Muscle layer of duodenum (tissue), 2 donors: ENCODE measurements around the gene RMND1.

Experiments
- H3K27ac ChIP-seq: one replicate; pipeline ENCODE4 v1.7.0; 2013; ENCODE audit warnings: mild to moderate bottlenecking, low read length
- H3K27me3 ChIP-seq: one replicate; pipeline ENCODE4 v1.7.0; 2013; ENCODE audit warnings: low read depth, mild to moderate bottlenecking, control low read depth, low read length
- H3K36me3 ChIP-seq, 2 donors: one replicate each; pipeline ENCODE4 v1.7.0; 2013; ENCODE audit warnings: low read length in 2 of 2, control low read depth in 1 of 2, mild to moderate bottlenecking in 1 of 2; ENCODE audit not compliant: insufficient read depth in 2 of 2, control insufficient read depth in 1 of 2
- H3K4me1 ChIP-seq, 2 donors: one replicate each; pipeline ENCODE4 v1.7.0; 2013; ENCODE audit warnings: low read length in 2 of 2, mild to moderate bottlenecking in 2 of 2, control low read depth in 1 of 2, moderate library complexity in 1 of 2; ENCODE audit not compliant: insufficient read depth in 2 of 2, control insufficient read depth in 1 of 2
- H3K4me3 ChIP-seq, 2 donors: one replicate each; pipeline ENCODE4 v1.7.0; 2013; ENCODE audit warnings: low read length in 2 of 2, low read depth in 1 of 2, mild to moderate bottlenecking in 1 of 2
- H3K9me3 ChIP-seq, 2 donors: one replicate each; pipeline ENCODE4 v1.7.0; 2013; ENCODE audit warnings: low read length in 2 of 2, control low read depth in 1 of 2, mild to moderate bottlenecking in 1 of 2; ENCODE audit not compliant: control insufficient read depth in 1 of 2
- donor health status: healthy.

RMND1 gene

DNA sequence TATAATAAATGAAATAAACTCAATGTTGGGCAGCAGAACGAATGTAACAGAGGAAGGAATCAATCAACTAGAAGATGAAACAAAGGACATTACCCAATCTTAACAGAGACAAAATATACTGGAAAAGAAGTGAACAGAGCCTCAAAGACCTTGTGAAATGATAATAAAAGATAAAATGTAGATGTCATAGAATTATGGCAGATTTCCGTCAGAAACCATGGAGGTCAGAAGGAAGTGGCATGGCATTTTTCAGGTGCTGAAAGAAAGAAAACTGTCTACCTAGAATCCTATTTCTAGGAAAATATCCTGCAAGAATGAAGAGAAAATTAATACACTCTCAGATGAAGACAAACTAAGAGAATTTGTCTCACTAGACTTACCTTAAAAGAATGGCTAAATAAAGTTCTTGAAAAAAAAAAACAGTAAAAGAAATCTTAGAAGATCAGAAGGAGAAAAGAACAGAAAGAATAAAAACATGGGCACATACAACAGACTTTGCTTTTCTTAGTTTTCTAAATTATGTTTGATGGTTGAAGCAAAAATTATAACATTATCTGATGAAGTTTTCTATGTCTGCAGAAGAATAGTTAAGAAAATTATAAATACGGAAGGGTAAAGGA, 37.2 kb downstream of the RMND1 start:
- no peaks in the 10 kb centered on the region for H3K4me1 ChIP-seq
- H3K9me3 ChIP-seq = no peaks in the 10 kb centered on the region
- no peak overlapping the region for H3K4me3 ChIP-seq
- no peaks in the 10 kb centered on the region for H3K27me3 ChIP-seq
- no peak overlapping the region for H3K27ac ChIP-seq
- H3K36me3 ChIP-seq = peaks cover 30 to 44% of the 10 kb centered on the region in 2 donors

DNA sequence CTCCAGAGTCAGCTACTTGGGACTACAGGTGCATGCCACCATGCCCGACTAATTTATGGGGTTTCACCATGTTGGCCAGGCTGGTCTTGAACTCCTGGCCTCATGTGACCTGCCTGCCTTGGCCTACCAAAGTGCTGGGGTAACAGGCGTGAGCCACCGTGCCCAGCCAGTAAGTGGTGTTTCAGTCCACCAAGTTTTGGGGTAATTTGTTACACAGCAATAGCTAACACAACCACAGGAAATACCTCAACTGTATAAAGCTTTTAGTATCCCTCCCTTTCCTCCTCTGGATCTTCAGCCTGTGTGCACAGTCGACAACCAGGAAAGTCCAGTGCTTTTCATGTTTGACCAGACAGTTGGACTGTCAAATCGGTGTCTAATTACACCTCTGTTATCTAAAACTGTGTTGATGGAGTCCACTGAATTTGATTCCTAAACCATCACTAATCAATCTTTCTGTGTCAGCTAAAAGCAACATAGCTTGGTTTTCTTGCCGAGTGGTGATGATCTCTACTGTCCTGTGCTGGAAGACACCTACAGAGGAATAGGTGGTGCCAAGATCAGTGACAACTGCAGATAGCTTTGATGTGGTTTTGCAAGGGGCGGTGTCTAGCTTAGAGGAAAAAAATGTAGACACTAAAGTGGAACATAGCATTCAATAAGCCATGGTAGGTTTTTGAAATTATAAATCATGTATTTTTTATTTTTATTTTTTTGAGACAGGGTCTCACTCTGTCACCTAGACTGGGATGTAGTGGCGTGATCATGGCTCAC, 38.4 kb downstream of the RMND1 start:
- no peak overlapping the region for H3K27ac ChIP-seq
- H3K36me3 ChIP-seq = peaks cover 30 to 42% of the 10 kb centered on the region in 2 donors
- no peaks in the 10 kb centered on the region for H3K4me1 ChIP-seq

DNA sequence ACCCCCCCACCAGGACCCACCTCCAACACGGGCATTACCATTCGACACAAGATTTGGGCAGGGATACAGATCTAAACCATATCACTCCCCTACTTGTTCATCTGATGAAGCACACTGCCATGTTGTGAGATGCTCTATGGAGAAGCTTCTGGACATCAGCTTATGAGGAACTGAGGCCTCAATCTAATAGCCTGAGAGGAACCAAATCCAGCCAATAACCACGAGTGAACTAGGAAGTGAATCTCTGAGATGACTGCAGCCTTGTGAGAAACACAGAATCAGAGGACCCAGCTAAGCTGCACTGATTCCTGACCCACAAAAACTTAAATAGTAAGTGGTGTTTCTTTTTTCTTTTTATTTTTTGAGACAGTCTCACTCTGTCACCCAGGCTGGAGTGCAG, 39.0 kb downstream of the RMND1 start:
- Histone ChIP-seq H3K4me1 (no peaks in the 10 kb centered on the region), H3K36me3 (peaks cover 30 to 42% of the 10 kb centered on the region in 2 donors), H3K4me3 (no peak overlapping the region), H3K9me3 (no peaks in the 10 kb centered on the region), H3K27ac (no peak overlapping the region), H3K27me3 (no peaks in the 10 kb centered on the region)

More for the DNA sequence above, 38.4 kb downstream of the RMND1 start:
- Histone ChIP-seq H3K9me3 (no peaks in the 10 kb centered on the region), H3K4me3 (no peak overlapping the region), H3K27me3 (no peaks in the 10 kb centered on the region)

DNA sequence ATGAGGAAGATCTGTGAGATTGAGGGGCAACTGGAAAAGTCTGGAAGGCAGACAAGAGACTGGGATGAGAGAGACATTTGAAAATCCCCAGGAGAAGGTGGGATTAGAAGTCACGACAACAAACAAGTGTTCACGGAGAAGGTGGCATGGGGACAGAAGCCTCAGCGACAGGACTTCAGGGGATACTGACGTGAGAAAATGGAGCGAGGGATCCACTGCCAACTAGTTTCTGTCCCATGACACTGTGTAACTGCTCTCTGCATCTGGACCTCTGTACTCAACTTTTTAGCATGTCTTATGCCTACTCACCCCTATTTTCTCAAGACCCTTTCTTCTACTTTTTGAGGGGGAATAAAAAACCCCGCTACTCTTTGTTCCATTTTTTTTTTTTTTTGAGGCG, 42.2 kb downstream of the RMND1 start:
- Histone ChIP-seq H3K36me3 (peaks cover 17 to 25% of the 10 kb centered on the region in 2 donors), H3K27me3 (no peaks in the 10 kb centered on the region), H3K27ac (no peak overlapping the region), H3K4me1 (no peaks in the 10 kb centered on the region), H3K4me3 (no peak overlapping the region), H3K9me3 (no peaks in the 10 kb centered on the region)

DNA sequence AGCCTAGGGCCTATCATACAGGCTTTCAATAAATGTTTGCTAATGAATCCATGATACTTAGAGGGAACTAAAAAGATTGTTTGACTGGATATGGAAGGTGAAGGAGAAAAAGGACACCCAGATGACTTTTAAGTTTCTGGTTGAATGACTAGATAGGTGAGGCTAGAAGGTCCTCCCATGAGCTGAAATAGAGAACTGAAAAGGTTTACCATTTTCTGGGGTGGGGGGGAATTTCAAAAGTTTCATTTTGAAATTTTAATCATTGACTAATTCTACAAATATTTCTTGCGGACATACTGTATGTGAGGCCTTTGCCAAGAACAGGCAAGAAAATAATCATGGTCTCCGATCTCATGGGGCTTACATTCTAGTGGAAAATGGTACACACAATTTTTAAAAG, 42.7 kb downstream of the RMND1 start:
- no peaks in the 10 kb centered on the region for H3K9me3 ChIP-seq
- H3K4me1 ChIP-seq = no peaks in the 10 kb centered on the region
- H3K27ac ChIP-seq = no peak overlapping the region
- peaks cover 17 to 24% of the 10 kb centered on the region in 2 donors for H3K36me3 ChIP-seq
- H3K4me3 ChIP-seq = no peak overlapping the region
- H3K27me3 ChIP-seq = no peaks in the 10 kb centered on the region

GRCh38 chr6:151408858-151409257, 43.1 kb downstream of the RMND1 start:
- Histone ChIP-seq H3K27ac (no peak overlapping the region), H3K4me1 (no peaks in the 10 kb centered on the region), H3K9me3 (no peaks in the 10 kb centered on the region), H3K27me3 (no peaks in the 10 kb centered on the region), H3K4me3 (no peak overlapping the region), H3K36me3 (peaks cover 17 to 24% of the 10 kb centered on the region in 2 donors)

DNA sequence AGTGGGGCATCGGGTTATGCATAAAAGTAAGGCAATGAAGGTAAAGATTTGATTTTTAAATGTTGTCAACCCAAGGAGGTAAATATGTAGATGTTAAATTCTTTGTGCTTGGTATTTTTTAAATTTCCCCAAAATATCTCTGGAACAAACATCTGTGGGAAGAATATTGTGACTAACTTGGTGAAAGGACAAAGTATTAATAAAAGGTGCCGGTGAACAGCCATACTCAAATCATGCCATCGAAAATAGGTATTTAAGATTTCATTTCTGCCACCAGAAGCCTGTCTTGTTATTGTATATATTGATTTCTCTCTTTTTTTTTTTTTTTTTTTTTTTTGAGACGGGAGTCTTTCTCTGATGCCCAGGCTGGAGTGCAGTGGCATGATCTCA, 48.0 kb downstream of the RMND1 start:
- peaks cover 0 to 4% of the 10 kb centered on the region in 2 donors for H3K4me1 ChIP-seq
- H3K4me3 ChIP-seq = no peak overlapping the region
- peaks cover 3 to 6% of the 10 kb centered on the region in 2 donors for H3K36me3 ChIP-seq
- H3K27me3 ChIP-seq = no peaks in the 10 kb centered on the region
- no peak overlapping the region for H3K27ac ChIP-seq
- no peaks in the 10 kb centered on the region for H3K9me3 ChIP-seq

DNA sequence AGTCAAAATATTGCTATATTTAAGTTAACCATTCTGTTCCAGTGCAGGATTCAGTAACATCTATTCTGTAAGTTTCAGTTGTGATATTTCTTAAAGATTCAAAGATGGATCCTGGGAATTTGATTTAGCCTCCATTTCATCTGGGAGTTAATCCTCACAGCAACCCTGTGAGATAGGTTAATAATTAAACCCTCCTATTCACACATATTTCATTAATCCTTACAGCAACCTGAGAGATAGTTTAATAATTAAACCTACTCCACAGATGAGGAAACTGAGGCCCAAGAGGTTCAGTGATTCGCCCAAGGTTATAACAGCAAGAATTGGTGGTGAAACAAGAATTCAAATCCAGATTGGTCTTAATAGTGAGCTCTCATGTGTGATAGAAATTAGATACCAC, 49.7 kb downstream of the RMND1 start:
- H3K4me3 ChIP-seq = no peak overlapping the region
- H3K27me3 ChIP-seq = no peaks in the 10 kb centered on the region
- H3K4me1 ChIP-seq = peaks cover 0 to 7% of the 10 kb centered on the region in 2 donors
- H3K27ac ChIP-seq = no peak overlapping the region
- H3K9me3 ChIP-seq = no peaks in the 10 kb centered on the region
- H3K36me3 ChIP-seq = peaks cover 3 to 6% of the 10 kb centered on the region in 2 donors

DNA sequence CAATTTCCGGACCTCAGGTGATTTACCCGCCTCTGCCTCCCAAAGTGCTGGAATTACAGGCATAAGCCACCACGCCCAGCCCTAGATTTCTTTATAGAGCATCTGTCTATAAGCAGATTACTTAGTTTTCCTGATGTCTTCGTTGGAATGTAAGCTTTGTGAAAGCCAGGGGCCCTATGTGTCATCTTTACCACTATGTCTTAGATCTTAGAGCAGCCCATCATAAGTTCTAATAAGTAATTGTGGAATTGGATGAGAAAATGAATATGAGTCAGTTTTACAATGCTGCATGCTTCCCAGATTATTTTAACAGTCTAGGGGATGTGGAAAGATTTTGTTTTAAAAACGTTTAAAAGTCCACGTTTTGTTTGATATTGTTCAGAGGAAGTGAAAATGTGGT, 51.5 kb downstream of the RMND1 start:
- Histone ChIP-seq H3K4me3 (no peak overlapping the region), H3K9me3 (no peaks in the 10 kb centered on the region), H3K27me3 (no peaks in the 10 kb centered on the region), H3K27ac (no peak overlapping the region), H3K36me3 (peaks cover 3 to 6% of the 10 kb centered on the region in 2 donors), H3K4me1 (peaks cover 0 to 7% of the 10 kb centered on the region in 2 donors)

- no peaks in the 10 kb centered on the region for H3K9me3 ChIP-seq
Observed at GRCh38 chr6:151399679-151400078, 52.2 kb downstream of the RMND1 start.

DNA sequence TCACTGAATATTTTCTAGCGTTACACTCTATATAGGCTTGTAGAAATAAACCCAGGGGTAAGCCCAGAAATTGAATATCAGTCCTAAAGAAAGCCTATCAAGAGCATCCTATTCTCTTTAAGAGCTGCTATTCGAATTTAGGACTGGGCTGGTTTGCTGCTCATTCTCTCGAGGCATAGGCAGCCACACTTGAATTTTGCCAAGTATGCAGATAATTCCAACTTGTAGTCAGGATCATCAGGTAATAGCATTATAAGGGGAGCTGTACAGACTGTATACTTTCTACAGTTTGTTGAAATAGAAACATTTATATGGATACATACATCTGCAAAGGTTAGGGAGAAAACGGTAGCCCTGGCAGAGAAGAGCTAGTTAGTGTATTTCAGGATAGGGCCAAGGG, 58.5 kb downstream of the RMND1 start:
- peaks cover 0 to 7% of the 10 kb centered on the region in 2 donors for H3K36me3 ChIP-seq
- no peak overlapping the region for H3K27ac ChIP-seq
- no peaks in the 10 kb centered on the region for H3K9me3 ChIP-seq
- peaks cover 9 to 33% of the 10 kb centered on the region in 2 donors for H3K4me1 ChIP-seq
- no peak overlapping the region for H3K4me3 ChIP-seq
- no peaks in the 10 kb centered on the region for H3K27me3 ChIP-seq

More at GRCh38 chr6:151399679-151400078, 52.2 kb downstream of the RMND1 start:
- peaks cover 0 to 12% of the 10 kb centered on the region in 2 donors for H3K4me1 ChIP-seq
- H3K27ac ChIP-seq = no peak overlapping the region
- no peak overlapping the region for H3K4me3 ChIP-seq
- H3K36me3 ChIP-seq = peaks cover 0 to 6% of the 10 kb centered on the region in 2 donors
- no peaks in the 10 kb centered on the region for H3K27me3 ChIP-seq
